SW480 (cell line): ENCODE measurements around the gene TXNL4A.
A peak's percentile ranks its signal among the peaks of the same experiment; 100 is the strongest.

Experiments
- DNase-seq: peaks from one replicate; pipeline ENCODE4 v3.0.0-alpha.2; 2016; ENCODE audit warnings: low spot score

The TXNL4A gene

DNA sequence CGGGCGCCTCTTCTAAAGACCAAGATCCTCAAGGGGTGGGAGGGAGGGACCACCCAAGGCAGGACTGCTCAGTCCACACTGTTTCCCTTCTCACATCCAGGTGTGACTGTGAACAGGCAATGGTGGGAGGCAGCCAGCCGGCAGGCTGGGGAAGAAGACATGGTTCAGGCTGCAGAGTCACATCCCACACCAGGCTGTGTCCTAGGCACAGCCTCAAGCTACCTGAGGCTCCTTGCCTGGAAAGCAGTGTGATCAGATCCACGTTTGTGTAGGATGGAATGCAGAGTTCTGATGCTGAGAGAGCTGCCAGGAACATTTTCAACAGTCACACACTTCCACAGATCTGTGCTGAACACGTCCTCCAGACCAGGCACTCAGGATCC is 53.3 kb downstream of the TXNL4A start:
- no peak for DNase-seq

GRCh38 chr18:79934311-79935097 is 53.9 kb downstream of the TXNL4A start:
- DNase-seq = no peak

DNA sequence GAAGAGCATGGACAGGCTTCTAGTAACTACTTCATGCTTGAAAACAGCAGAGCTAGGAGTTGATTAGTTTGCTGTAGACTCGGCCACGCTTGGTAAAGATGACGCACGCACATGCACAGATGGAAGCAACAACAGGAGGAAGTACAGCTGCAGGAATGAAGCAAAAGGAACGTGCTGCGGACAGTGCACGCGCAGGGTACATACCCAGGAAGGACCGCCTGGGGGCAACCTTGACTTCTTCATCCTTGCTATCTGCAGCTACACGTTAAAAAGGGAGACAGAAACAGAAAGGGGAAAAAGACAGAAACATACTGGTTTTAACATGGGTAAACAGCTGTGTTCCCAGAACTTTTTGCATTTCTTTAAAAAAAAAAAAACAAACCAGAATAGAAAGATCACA is 54.6 kb downstream of the TXNL4A start:
- DNase-seq = no peak

- DNase-seq = no peak
Observed at GRCh38 chr18:79932907-79933306, 55.5 kb downstream of the TXNL4A start.

DNA sequence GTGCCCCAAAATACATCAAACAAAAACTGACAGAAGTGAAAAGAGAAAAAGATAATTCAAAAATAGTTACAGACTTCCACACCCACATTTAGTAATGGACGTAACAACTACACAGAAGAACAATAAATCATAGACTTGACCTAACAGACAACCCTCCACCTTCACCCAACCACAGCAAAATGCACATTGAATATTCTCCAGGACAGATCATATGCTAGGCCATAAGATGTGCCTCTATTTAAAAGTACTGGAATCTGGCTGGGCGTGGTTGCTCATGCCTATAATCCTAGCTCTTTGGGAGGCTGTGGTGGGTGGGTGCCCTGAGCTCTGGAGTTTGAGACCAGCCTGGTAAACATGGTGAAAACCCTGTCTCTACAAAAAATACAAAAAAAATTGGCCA is 56.9 kb downstream of the TXNL4A start:
- no peak for DNase-seq

GRCh38 chr18:79930020-79930642 is 58.2 kb downstream of the TXNL4A start:
- DNase-seq = peak; percentile 13

DNA sequence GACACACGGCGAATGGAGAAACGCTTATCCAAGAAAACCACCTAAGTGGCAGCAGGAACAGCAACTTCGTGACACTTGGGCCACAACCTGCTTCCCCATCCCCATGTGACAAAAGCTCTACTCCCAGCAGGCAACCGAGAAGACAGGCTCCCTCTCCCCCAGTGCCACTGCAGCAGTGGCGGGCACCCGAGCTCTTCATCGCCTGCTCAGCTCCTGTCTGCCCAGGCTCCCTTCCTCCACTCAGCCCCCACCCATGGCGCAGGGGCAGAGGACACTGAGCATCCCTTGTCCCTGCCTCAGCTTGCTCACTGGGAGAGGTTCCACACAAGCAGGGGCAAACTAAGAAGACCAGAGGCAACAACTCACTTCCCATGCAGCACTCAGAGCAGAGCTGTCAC is 59.8 kb downstream of the TXNL4A start:
- no peak for DNase-seq

- no peak for DNase-seq
Observed at GRCh38 chr18:79927607-79928562, 60.5 kb downstream of the TXNL4A start.

- no peak for DNase-seq
Observed at GRCh38 chr18:79926715-79927606, 61.4 kb downstream of the TXNL4A start.

- no peak for DNase-seq
Observed at GRCh38 chr18:79926306-79926705, 62.1 kb downstream of the TXNL4A start.

GRCh38 chr18:79924814-79925731 is 63.3 kb downstream of the TXNL4A start:
- DNase-seq = no peak

DNA sequence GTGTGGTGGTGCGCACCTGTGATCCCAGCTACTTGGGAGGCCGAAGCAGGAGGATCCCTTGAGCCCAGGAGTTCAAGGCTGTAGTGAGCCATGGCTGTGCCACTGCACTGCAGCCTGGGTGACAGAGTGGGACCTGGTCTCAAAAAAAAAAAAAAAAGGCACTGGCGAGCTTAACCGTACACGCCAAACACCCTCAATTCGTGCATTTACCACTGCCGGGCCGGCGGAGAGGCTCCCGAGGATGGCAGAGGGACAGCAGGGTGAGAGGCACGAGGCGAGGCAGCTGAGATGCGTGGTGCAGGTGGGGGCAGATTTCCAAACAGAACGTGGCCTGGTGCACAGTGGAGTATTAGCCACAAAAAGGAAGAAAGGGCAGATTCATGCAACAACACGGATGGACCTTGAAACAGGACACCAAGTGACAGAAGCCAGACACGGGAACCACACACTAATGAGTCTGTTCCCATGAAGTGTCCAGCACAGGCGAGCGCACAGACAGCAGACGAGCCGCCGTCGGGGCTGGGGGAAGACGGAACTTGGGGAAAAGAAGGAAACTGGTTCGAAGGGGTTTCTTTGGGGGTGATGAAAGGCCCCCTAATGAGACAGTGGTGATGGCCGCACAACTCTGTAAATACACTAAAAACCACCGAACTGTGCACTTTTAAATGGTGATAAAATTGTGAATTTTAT is 64.3 kb downstream of the TXNL4A start:
- DNase-seq = no peak

DNA sequence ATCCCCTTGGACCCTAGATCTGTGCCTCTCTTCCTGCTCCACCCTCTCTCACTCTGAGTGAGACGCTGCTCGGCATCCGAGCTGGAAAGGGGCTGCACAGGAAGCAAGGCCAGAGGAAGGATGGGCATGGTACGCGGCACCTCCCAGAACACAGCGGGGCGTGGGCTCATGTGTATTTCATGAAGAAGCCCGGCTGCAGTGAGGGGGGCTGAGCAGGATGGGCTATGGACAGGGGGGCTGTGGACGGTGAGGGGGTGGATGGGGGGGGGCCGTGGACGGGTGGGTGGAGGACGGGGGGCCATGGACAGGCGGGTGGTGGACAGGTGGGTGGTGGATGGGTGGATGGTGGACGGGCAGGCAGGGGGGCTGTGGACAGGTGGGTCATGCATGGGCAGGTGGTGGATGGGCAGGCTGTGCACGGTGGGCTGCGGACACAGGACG is 65.4 kb downstream of the TXNL4A start:
- no peak for DNase-seq

- DNase-seq = no peak
Observed at GRCh38 chr18:79921984-79922965, 66.1 kb downstream of the TXNL4A start.
